Choroid plexus epithelial cell (primary cell): ENCODE data around the gene MYO10.

Experiments used
- DNase-seq: peaks from one replicate; pipeline ENCODE4 v3.0.0-alpha.2; 2010; ENCODE audit warnings: low read depth
- H3K4me3 ChIP-seq: 2 replicates; pipeline ENCODE4 v1.5.1; 2011; ENCODE audit warnings: low read depth, mild to moderate bottlenecking, control low read depth, low read length, moderate library complexity
- TF ChIP-seq, protein P1 (sequence below): conservative IDR thresholded peaks from 2 replicates; pipeline ENCODE4 v1.5.1; 2011; ENCODE audit warnings: low read depth, mild to moderate bottlenecking, control low read depth, inconsistent platforms, low read length, moderate library complexity

Gene MYO10

DNA sequence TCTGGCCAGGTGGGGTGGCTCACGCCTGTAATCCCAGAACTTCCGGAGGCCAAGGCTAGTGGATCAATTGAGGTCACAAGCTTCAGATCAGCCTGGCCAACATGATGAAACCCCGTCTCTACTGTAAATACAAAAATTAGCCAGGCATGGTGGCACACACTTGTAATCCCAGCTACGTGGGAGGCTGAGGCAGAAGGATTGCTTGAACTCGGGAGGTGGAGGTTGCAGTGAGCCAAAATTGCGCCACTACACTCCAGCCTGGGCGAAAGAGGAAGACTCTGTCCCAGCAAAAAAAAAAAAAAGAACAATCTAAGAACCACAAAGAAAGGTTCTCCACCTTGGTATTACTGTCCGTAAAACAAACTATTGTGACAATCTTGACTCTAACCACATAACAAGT lies 9.7 kb downstream of the MYO10 start:
- TF ChIP-seq, protein P1, sequence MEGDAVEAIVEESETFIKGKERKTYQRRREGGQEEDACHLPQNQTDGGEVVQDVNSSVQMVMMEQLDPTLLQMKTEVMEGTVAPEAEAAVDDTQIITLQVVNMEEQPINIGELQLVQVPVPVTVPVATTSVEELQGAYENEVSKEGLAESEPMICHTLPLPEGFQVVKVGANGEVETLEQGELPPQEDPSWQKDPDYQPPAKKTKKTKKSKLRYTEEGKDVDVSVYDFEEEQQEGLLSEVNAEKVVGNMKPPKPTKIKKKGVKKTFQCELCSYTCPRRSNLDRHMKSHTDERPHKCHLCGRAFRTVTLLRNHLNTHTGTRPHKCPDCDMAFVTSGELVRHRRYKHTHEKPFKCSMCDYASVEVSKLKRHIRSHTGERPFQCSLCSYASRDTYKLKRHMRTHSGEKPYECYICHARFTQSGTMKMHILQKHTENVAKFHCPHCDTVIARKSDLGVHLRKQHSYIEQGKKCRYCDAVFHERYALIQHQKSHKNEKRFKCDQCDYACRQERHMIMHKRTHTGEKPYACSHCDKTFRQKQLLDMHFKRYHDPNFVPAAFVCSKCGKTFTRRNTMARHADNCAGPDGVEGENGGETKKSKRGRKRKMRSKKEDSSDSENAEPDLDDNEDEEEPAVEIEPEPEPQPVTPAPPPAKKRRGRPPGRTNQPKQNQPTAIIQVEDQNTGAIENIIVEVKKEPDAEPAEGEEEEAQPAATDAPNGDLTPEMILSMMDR, result no peak
- no peak for DNase-seq
- H3K4me3 ChIP-seq, result no peak overlapping the region

DNA sequence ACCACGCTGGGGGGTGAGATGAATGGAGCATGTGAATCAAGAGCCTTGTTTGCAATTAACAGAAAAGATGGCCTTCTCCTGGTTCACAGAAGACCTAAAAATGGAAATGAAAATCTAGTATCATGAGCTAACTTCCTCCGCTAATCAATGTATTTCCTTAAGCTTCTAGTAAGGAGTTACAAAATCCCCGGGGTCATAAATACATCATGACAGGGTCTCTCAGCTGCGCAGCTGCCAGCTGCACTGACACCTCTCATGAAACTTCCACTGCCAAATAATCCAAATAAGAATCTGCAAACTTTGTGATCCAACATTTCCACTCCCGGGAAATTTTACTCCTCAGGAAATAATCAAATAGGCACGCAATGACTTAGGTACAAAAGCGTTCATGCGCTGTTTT lies 11.9 kb downstream of the MYO10 start:
- no peak for DNase-seq
- TF ChIP-seq, protein P1, result no peak
- H3K4me3 ChIP-seq, result no peak overlapping the region

DNA sequence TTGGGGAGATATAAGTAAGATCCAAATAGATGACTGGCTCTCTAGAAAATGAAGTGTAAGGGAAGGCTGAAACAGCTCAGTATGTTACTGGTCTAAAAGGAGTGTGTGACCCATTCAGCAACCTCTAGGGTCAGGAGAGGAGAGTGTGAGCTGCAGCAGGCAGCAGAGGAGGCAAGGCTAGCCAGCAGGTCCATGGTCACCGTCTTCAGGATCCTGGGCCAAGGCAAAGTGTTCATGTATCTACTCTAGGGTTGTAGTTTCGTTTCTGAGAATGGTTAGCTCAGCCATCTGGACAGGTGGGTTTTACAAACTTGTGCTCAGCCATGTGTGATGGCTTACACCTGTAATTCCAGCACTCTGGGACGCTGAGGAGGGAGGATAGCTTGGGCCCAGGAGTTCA lies 13.7 kb downstream of the MYO10 start:
- no peak overlapping the region for H3K4me3 ChIP-seq
- TF ChIP-seq, protein P1, result no peak
- no peak for DNase-seq

DNA sequence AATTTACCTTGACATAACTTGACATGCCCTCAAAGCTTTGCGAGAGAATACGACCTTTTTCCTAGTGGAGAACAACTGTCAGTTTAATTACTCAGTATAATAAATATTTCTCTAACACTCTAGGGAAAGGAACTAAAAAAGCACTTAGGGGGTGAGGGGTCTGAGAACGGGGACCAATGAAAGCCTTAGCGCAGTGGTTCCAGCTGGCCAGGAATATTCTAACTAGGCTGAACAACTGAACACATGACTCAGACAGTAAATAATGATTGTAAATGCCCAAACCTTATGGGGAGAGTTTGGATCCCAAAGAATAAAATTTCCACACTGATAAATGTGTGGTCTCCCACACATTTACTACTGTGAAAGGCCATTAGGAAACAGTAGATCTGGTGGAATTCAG lies 14.9 kb downstream of the MYO10 start:
- DNase-seq, result no peak
- H3K4me3 ChIP-seq, result no peak overlapping the region
- TF ChIP-seq, protein P1, result no peak

DNA sequence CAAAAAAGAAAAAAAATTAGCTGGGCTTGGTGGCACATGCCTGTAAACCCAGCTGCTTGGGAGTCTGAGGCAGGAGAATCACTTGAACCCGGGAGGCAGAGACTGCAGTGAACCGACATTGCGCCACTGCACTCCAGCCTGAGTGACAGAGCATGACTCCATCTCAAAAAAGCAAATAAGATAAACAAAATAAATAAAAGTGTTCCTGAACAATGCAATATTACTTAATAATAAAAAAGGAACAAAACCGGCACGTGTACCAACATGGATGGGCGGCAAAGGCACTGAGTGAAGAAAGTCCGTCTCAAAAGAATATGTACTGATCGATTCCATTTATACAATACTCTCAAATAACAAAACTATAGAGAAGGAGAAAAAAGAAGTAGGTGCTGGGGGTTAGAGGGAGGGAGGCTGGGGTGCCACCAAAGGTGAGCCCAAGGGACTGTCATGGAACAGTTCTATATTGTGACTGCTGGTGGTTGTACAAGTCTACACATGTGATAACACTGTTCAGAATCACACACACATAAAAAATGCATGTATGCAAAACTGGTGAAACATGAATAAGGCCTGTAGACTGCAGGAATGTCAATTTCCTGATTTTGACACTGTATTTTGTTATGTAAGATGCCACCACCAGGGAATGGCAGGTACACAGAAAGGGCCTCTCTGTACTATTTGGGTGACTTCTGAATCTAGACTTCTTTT lies 15.8 kb downstream of the MYO10 start:
- TF ChIP-seq, protein P1, result no peak

DNA sequence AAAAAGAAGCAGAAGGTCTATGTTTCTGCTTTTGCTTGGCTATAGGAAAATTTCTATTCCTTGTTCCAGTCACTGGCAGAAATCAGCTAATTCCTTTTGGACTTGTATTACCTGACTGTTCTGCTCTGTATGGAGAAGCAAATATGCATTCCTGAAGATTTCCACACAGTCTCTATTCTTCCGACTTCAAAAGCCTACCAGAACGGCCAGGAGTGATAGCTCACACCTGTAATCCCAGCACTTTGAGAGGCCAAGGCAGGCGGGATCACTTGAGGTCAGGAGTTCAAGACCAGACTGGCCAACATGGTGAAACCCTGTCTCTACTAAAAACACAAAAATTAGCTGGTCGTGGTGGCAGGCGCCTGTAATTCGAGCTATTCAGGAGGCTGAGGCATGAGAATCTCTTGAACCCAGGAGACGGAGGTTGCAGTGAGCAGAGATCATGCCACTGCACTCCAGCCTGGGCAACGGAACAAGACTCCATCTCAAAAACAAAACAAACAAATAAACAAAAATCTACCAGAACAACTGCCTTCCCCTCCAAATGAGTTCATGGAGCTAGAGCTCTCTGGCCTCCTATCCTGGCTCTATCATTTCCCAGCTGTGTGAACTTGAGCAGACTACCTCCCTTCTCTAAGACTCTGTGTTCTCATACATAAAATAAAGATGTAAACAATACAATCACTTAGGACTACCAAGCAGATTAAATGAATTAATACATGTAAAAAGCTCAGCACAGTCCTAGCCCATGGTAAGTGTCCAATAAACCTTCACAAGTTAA lies 17.0 kb downstream of the MYO10 start:
- no peak overlapping the region for H3K4me3 ChIP-seq
- TF ChIP-seq, protein P1, result no peak
- no peak for DNase-seq

More for the DNA sequence above, 15.8 kb downstream of the MYO10 start:
- no peak for DNase-seq
- no peak overlapping the region for H3K4me3 ChIP-seq
